A673 (cell line): ENCODE data around the gene ITGBL1.

ENCODE experiments used
- CTCF ChIP-seq: fragments of 300-800, 200-600 bp; sonication (generic); conservative IDR thresholded peaks from 2 replicates; pipeline ENCODE4 v1.5.1; 2017; ENCODE audit warnings: low read depth, mild to moderate bottlenecking, antibody characterized with exemption, low read length, moderate library complexity, mixed read lengths
- EZH2 ChIP-seq: fragments of 200-600 bp; sonication (generic); IDR thresholded peaks from 2 replicates; pipeline ENCODE4 v1.6.1; 2017; ENCODE audit warnings: borderline replicate concordance, low read depth, mild to moderate bottlenecking, mixed read lengths, antibody characterized with exemption, low read length; ENCODE audit not compliant: poor library complexity, severe bottlenecking

DNA sequence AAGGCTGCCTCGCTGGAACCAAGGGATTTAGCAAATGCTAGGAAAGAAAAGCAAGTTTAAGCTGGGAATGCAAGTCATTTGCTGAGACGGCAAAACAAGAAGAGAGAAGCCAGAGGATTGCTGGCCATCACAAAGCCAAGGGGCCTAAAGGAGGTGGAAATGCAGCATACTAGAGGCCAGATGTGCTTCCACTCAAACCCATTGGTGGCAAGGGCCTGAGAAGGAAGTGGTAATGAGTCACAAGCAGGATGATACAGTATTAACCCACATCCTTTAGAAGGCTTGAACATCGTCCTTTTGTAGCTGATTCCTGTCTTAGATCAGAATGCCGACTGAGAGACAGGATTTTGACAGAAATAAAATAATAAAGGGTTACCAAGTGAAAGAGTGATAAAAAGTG is 68.2 kb downstream of the ITGBL1 start:
- TF ChIP-seq CTCF (no peak), EZH2 (no peak)
